B cell (primary cell): ENCODE results near the gene ARAP1. TPM values are rescaled to one million over a fixed set of nuclear protein-coding genes. Genes with fewer than 3 reads are reported as not detected.

Source experiments
- ATAC-seq: fragments of 200-7000 bp; cut with Tn5 transposase; one replicate; pipeline ENCODE4 v1.10.0; 2021; ENCODE audit warnings: low read depth, mild to moderate bottlenecking, moderate number of reproducible peaks, moderate library complexity
- CTCF ChIA-PET: fragments of 350-600 bp; sonication (Branson Sonifier 250); formaldehyde crosslinking; loops from one replicate; lab custom pipeline; 2021; ENCODE audit warnings: antibody characterized with exemption, inconsistent platforms; lab: Charles Lee
- POLR2A ChIA-PET: fragments of 350-600 bp; sonication (Branson Sonifier 250); formaldehyde crosslinking; loops from one replicate; lab custom pipeline; 2021; ENCODE audit warnings: antibody characterized with exemption; lab: Charles Lee
- DNase-seq: peaks from one replicate; pipeline ENCODE4 v3.0.0; 2013
- H2AFZ ChIP-seq: 2 replicates; pipeline ENCODE4 v1.6.1; 2012; ENCODE audit warnings: mild to moderate bottlenecking, low read depth, low read length; ENCODE audit not compliant: insufficient read depth, poor library complexity, severe bottlenecking
- H3K27ac ChIP-seq, 2 donors: 1 replicate in 1 of 2; 2 replicates in 1 of 2; pipeline ENCODE4 v1.5.1; 2012 to 2013; ENCODE audit warnings: low read length in 2 of 2, mild to moderate bottlenecking in 2 of 2, moderate library complexity in 1 of 2
- H3K27me3 ChIP-seq, 4 experiments: fragments of 200-600 bp in 1 of 4; sonication (generic) in 1 of 4; replicated peaks in 1 of 4; 1 replicate in 2 of 4; 2 replicates in 2 of 4; pipeline versions ENCODE4 v1.6.1 to v1.7.0; 2013 to 2016; ENCODE audit warnings: low read length in 3 of 4, mild to moderate bottlenecking in 2 of 4, mixed read lengths in 1 of 4, moderate library complexity in 1 of 4; ENCODE audit not compliant: insufficient read depth in 4 of 4, control insufficient read depth in 3 of 4; ENCODE audit errors: control extremely low read depth in 1 of 4
- H3K36me3 ChIP-seq, 2 experiments: replicated peaks in 1 of 2; 1 replicate in 1 of 2; 2 replicates in 1 of 2; pipeline versions ENCODE4 v1.6.1 to v1.7.1; 2013; ENCODE audit warnings: low read length in 1 of 2; ENCODE audit not compliant: insufficient read depth in 2 of 2, control insufficient read depth in 1 of 2; ENCODE audit errors: control extremely low read depth in 1 of 2, extremely low read depth in 1 of 2
- H3K4me1 ChIP-seq, 2 donors: fragments of 200-600 bp in 1 of 2; sonication (generic) in 1 of 2; 1 replicate in 1 of 2; 2 replicates in 1 of 2; pipeline versions ENCODE4 v1.5.1 to v1.6.1; 2013 to 2017; ENCODE audit warnings: low read length in 2 of 2; ENCODE audit not compliant: control insufficient read depth in 2 of 2, insufficient read depth in 2 of 2
- H3K4me2 ChIP-seq: replicated peaks from 2 replicates; pipeline ENCODE3; 2012; ENCODE audit warnings: mild to moderate bottlenecking, low read depth, low read length; ENCODE audit not compliant: poor library complexity, severe bottlenecking
- H3K4me3 ChIP-seq, 5 experiments: fragments of 200-600 bp in 1 of 5; sonication (generic) in 1 of 5; 1 replicate in 3 of 5; 2 replicates in 2 of 5; pipeline versions ENCODE4 v1.5.1 to v1.7.0; 2011 to 2016; ENCODE audit warnings: low read length in 4 of 5, mild to moderate bottlenecking in 4 of 5, low read depth in 2 of 5, control low read depth in 1 of 5, moderate library complexity in 1 of 5; ENCODE audit not compliant: insufficient read depth in 1 of 5; ENCODE audit errors: control extremely low read depth in 1 of 5, extremely low read depth in 1 of 5
- H3K79me2 ChIP-seq: fragments of 200-600 bp; sonication (generic); one replicate; pipeline ENCODE4 v1.6.0; 2016; ENCODE audit warnings: low read length; ENCODE audit not compliant: control insufficient read depth, insufficient read depth
- H3K9ac ChIP-seq: fragments of 200-600 bp; sonication (generic); 2 replicates; pipeline ENCODE4 v1.6.1; 2017; ENCODE audit warnings: mild to moderate bottlenecking, low read length, moderate library complexity
- H3K9me3 ChIP-seq, 3 donors: one replicate each; pipeline versions ENCODE4 v1.6.1 to v1.7.1; 2013; ENCODE audit warnings: low read length in 2 of 3; ENCODE audit not compliant: control insufficient read depth in 2 of 3, insufficient read depth in 1 of 3; ENCODE audit errors: control extremely low read depth in 1 of 3
- H4K20me1 ChIP-seq: 2 replicates; pipeline ENCODE4 v1.6.0; 2012; ENCODE audit warnings: mild to moderate bottlenecking, low read length; ENCODE audit not compliant: insufficient read depth, control insufficient read depth, poor library complexity, severe bottlenecking
- H3K27ac Mint-ChIP-seq: one replicate; pipeline ENCODE4 v1.8.0; 2021; ENCODE audit warnings: mixed read lengths
- H3K27me3 Mint-ChIP-seq: one replicate; pipeline ENCODE4 v1.8.0; 2021; ENCODE audit warnings: mixed read lengths
- H3K4me1 Mint-ChIP-seq: one replicate; pipeline ENCODE4 v1.8.0; 2021; ENCODE audit warnings: mixed read lengths
- H3K4me3 Mint-ChIP-seq: one replicate; pipeline ENCODE4 v1.8.0; 2021; ENCODE audit warnings: mixed read lengths
- H3K9me3 Mint-ChIP-seq: one replicate; pipeline ENCODE4 v1.8.0; 2022; ENCODE audit warnings: mixed read lengths; ENCODE audit not compliant: insufficient read depth
- CTCF ChIP-seq: fragments of 200-600 bp; IDR thresholded peaks from one replicate; pipeline ENCODE4 v1.8.0; 2022; ENCODE audit warnings: antibody characterized with exemption, mild to moderate bottlenecking
- EZH2 ChIP-seq: IDR thresholded peaks from 2 replicates; pipeline ENCODE4 v1.6.1; 2012; ENCODE audit warnings: borderline replicate concordance, low read depth, mild to moderate bottlenecking, moderate library complexity, low read length; ENCODE audit not compliant: insufficient read depth, poor library complexity, severe bottlenecking
- WGBS: methylation state at CpG from one replicate; pipeline ENCODE4 v1.1.5; 2013; ENCODE audit warnings: missing lambda C conversion rate; ENCODE audit not compliant: insufficient coverage; 5-methylcytosine and 5-hydroxymethylcytosine counted together
- intact Hi-C: fragments of 100-400 bp; cut with micrococcal nuclease; formaldehyde crosslinking; loops from one replicate; pipeline ENCODE4 v1.10.0; 2022
- polyA plus RNA-seq: library from polyadenylated mRNA; depleted of rRNA; stranded (reverse); fragments of >200 nt; gene quantifications from 2 replicates; pipeline ENCODE4 v1.2.3, GENCODE V29; 2012
- total RNA-seq, 2 donors: library from RNA; stranded (reverse); fragments of 120-200 nt in 1 of 2; gene quantifications; 1 replicate in 1 of 2; 2 replicates in 1 of 2; pipeline versions ENCODE4 v1.2.3 to v1.2.4, GENCODE V29; 2013 to 2022

ARAP1 gene
- total and polyA plus RNA-seq, 2 donors (not counting 1 experiment from before 2014, with no cell fraction given), result 143 to 242 TPM

GRCh38 chr11:72775288-72776110 lies 23.3 kb upstream of the ARAP1 start:
- no peak for DNase-seq
- H3K4me1 Mint-ChIP-seq, result peaks cover 18% of the 10 kb centered on the region
- ChIA-PET POLR2A (no interaction called here), CTCF (interaction anchor here (1.0 kb wide), 1 partner anchor 51 kb away, joined by 5 read pairs; no protein-coding TSS in a partner anchor)
- TF ChIP-seq EZH2 (no peak), CTCF (no peak)
- 96% methylated on average over 7 of the region's 7 CpGs for WGBS
- Histone ChIP-seq H2AFZ (no peak overlapping the region), H3K27ac (no peak overlapping the region), H3K9me3 (no peaks in the 10 kb centered on the region), H3K27me3 (no peaks in the 10 kb centered on the region), H4K20me1 (peaks cover 9% of the 10 kb centered on the region), H3K36me3 (no peaks in the 10 kb centered on the region), H3K4me3 (no peak overlapping the region), H3K4me2 (no peak overlapping the region), H3K9ac (no peak overlapping the region), H3K79me2 (peaks cover 20% of the 10 kb centered on the region), H3K4me1 (peaks cover 9 to 11% of the 10 kb centered on the region in 2 donors)
- no peak for ATAC-seq
- no peaks in the 10 kb centered on the region for H3K9me3 Mint-ChIP-seq
- intact Hi-C loops, result no loop called here
- H3K27ac Mint-ChIP-seq, result no peak overlapping the region
- no peaks in the 10 kb centered on the region for H3K27me3 Mint-ChIP-seq
- H3K4me3 Mint-ChIP-seq, result no peak overlapping the region

- 96% methylated on average over 6 of the region's 6 CpGs for WGBS
- ChIA-PET POLR2A (no interaction called here), CTCF (interaction anchor here (1.0 to 1.1 kb wide), 2 partner anchors 12 to 49 kb away, joined by 4 to 6 read pairs; no protein-coding TSS in a partner anchor)
- no peak overlapping the region for H3K4me2 ChIP-seq
- H3K36me3 ChIP-seq, result no peaks in the 10 kb centered on the region
- H3K27ac Mint-ChIP-seq, result no peak overlapping the region
- no peak overlapping the region for H3K4me3 Mint-ChIP-seq
- no peaks in the 10 kb centered on the region for H3K27me3 Mint-ChIP-seq
- no peak for ATAC-seq
- H2AFZ ChIP-seq, result no peak overlapping the region
- no peaks in the 10 kb centered on the region for H4K20me1 ChIP-seq
- H3K4me1 ChIP-seq, result peaks cover 0 to 1% of the 10 kb centered on the region in 2 donors
- H3K4me3 ChIP-seq, result no peak overlapping the region
- no peak overlapping the region for H3K27ac ChIP-seq
- peaks cover 10% of the 10 kb centered on the region for H3K79me2 ChIP-seq
- peaks cover 9% of the 10 kb centered on the region for H3K4me1 Mint-ChIP-seq
- no peak for DNase-seq
- H3K9ac ChIP-seq, result no peak overlapping the region
- no peaks in the 10 kb centered on the region for H3K9me3 ChIP-seq
- H3K9me3 Mint-ChIP-seq, result no peaks in the 10 kb centered on the region
- no peaks in the 10 kb centered on the region for H3K27me3 ChIP-seq
- intact Hi-C loops, result no loop called here
- no peak for TF ChIP-seq CTCF
- no peak for TF ChIP-seq EZH2
Measured at GRCh38 chr11:72774499-72774898, 22.3 kb upstream of the ARAP1 start.
